Activated naive CD4-positive, alpha-beta T cell treated with anti-CD3 and anti-CD28 coated beads for 36 hours (primary cell): ENCODE data around the gene NOSIP. TPM values are rescaled to one million over a fixed set of nuclear protein-coding genes. Genes with fewer than 3 reads are reported as not detected.

Experiments used
- CTCF ChIA-PET: fragments of 350-600 bp; sonication (Branson Sonifier 250); formaldehyde crosslinking; loops from one replicate; lab custom pipeline; 2021; ENCODE audit warnings: antibody characterized with exemption; lab: Charles Lee
- DNase-seq: peaks from one replicate; pipeline ENCODE4 v3.0.0-alpha.2; 2020
- H3K27ac Mint-ChIP-seq: one replicate; pipeline ENCODE4 v1.8.0; 2021; ENCODE audit warnings: mild to moderate bottlenecking, mixed read lengths
- H3K27me3 Mint-ChIP-seq: one replicate; pipeline ENCODE4 v1.8.0; 2021; ENCODE audit warnings: low read depth, mixed read lengths
- H3K36me3 Mint-ChIP-seq: one replicate; pipeline ENCODE4 v1.8.0; 2021; ENCODE audit warnings: low read depth, mixed read lengths
- H3K4me1 Mint-ChIP-seq: one replicate; pipeline ENCODE4 v1.8.0; 2021; ENCODE audit warnings: low read depth, mixed read lengths
- H3K4me3 Mint-ChIP-seq: one replicate; pipeline ENCODE4 v1.8.0; 2021; ENCODE audit warnings: mild to moderate bottlenecking, moderate library complexity, mixed read lengths
- H3K9me3 Mint-ChIP-seq: one replicate; pipeline ENCODE4 v1.8.0; 2021; ENCODE audit warnings: mixed read lengths
- intact Hi-C: fragments of 100-400 bp; cut with micrococcal nuclease; formaldehyde crosslinking; loops from one replicate; pipeline ENCODE4 v1.15.1; 2023
- total RNA-seq, 2 experiments: library from RNA; stranded (reverse); gene quantifications; one replicate each; pipeline ENCODE4 v1.2.3, GENCODE V29; 2021

The NOSIP gene
- total RNA-seq, 2 experiments from 2014 or later, result 76.4 to 77.4 TPM

GRCh38 chr19:49594157-49594992 is 14.0 kb upstream of the NOSIP start:
- DNase-seq, result no peak
- peak overlapping the region; percentile 80 for H3K27ac Mint-ChIP-seq
- no peaks in the 10 kb centered on the region for H3K27me3 Mint-ChIP-seq

DNA sequence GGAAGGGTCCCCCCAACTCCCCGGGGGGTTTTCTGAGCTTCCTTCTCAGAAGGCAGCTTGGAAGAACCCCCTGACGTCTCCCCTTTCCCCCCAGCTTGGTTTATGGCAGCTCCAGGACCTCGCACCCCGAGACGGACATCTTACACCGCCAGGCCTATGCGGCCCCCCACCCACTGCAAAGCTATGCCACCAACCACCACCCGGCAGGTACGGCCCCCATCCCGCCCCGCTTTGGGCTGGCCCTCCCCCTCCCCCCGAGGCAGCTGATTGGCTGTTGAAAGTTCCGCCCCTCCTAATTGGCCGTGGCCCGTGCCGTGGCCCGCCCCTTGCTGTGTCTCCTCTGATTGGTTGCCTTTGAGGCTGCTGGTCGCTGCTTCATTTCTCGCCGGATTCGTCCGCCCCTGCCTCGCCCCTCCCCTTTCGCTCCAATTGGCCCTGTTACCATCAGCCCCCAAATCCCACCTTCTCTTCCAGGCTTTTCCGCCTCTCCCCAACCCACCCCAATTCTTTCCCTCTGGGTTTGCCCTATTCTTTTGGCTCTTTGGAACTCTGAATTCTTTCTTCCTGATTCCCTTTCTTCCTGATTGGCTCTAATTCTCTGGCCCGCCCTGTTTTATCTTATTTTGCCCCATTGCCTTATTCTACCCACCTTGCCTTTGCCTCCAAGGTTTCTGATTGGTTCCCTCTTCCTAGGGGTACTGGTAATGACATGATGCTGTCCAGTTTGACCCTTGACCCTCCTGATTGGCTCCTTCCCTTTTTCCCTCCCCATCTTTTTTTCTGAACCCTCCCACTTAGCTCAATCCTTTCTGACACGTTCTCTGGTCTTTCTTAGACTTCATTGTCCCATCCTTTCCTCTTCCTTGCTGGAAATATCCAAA is 13.1 kb upstream of the NOSIP start:
- Mint-ChIP-seq H3K4me1 (peaks cover 24% of the 10 kb centered on the region), H3K27me3 (no peaks in the 10 kb centered on the region), H3K27ac (peak overlapping the region; percentile 80), H3K4me3 (peak overlapping the region; percentile 77), H3K36me3 (peaks cover 13% of the 10 kb centered on the region), H3K9me3 (no peaks in the 10 kb centered on the region)
- CTCF ChIA-PET, result interaction anchor here (0.8 to 0.9 kb wide), 2 partner anchors 15 to 50 kb away, joined by 3 to 4 read pairs; no protein-coding TSS in a partner anchor
- intact Hi-C loops, result loop anchor here (1.0 to 5.0 kb wide), 6 partner anchors 47 to 789 kb away; partner anchors contain the start of genes FUZ, POLD1, PTOV1 and RRAS
- peak; percentile 97 for DNase-seq

More at GRCh38 chr19:49594157-49594992, 14.0 kb upstream of the NOSIP start:
- H3K4me1 Mint-ChIP-seq, result peaks cover 20% of the 10 kb centered on the region
- no peaks in the 10 kb centered on the region for H3K9me3 Mint-ChIP-seq
- intact Hi-C loops, result loop anchor here (5.0 kb wide), 3 partner anchors 218 to 788 kb away; partner anchors contain the start of genes FUZ, POLD1 and PTOV1
- CTCF ChIA-PET, result no interaction called here
- peaks cover 13% of the 10 kb centered on the region for H3K36me3 Mint-ChIP-seq
- peak overlapping the region; percentile 77 for H3K4me3 Mint-ChIP-seq

- peaks cover 9% of the 10 kb centered on the region for H3K36me3 Mint-ChIP-seq
- peak overlapping the region; percentile 80 for H3K27ac Mint-ChIP-seq
- H3K27me3 Mint-ChIP-seq, result no peaks in the 10 kb centered on the region
- peaks cover 25% of the 10 kb centered on the region for H3K4me1 Mint-ChIP-seq
- CTCF ChIA-PET, result interaction anchor here (0.8 to 0.9 kb wide), 2 partner anchors 16 to 51 kb away, joined by 3 to 4 read pairs; no protein-coding TSS in a partner anchor
- no peaks in the 10 kb centered on the region for H3K9me3 Mint-ChIP-seq
- H3K4me3 Mint-ChIP-seq, result peak overlapping the region; percentile 77
- intact Hi-C loops, result loop anchor here (1.0 to 5.0 kb wide), 6 partner anchors 48 to 790 kb away; partner anchors contain the start of genes FUZ, POLD1, PTOV1 and RRAS
- peak; percentile 48 for DNase-seq
These were observed 12.3 kb upstream of the NOSIP start for GRCh38 chr19:49592486-49593232.

DNA sequence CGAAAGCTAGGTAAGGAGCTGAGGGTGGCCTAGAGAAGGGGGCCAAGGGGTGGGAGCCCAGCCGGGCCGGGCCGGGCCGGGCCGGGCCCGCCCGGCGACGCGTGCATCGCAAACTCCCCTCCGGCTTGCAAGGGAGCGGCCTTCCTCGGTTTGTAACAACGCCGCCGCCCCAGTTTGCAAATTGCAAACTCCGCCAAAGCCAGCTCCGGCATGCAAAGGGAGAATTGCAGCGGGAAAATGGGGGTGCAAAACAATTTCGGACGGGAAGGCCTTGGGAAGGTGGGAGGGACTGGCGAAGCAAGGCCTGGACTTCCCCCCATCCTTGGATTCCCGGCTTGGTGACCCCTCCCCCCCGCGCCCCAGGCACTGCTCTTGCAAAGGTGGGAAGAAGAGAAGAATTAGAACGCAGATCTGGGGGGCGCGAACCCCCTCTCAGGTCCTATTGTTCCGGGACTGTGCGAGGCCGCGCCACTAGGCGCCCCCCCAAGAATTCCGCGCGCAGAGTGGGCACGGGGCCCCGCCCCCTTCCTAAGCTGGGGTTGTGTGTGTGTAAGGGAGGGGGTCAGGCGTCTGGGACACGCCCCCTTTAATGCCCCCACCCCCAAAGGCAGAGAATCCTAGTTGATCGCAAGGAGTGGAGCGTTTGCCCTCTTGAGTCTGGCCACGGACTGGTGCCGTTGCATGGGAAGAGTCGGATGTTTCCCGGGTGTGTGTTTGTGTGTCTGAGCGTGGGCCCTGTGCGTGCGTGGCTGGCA is 11.6 kb upstream of the NOSIP start:
- peaks cover 9% of the 10 kb centered on the region for H3K36me3 Mint-ChIP-seq
- H3K27me3 Mint-ChIP-seq, result no peaks in the 10 kb centered on the region
- peaks cover 25% of the 10 kb centered on the region for H3K4me1 Mint-ChIP-seq
- intact Hi-C loops, result loop anchor here (2.0 to 5.0 kb wide), 5 partner anchors 31 to 790 kb away; partner anchors contain the start of genes AKT1S1, FUZ, POLD1 and PTOV1
- H3K27ac Mint-ChIP-seq, result peak overlapping the region; percentile 85
- peak overlapping the region; percentile 77 for H3K4me3 Mint-ChIP-seq
- peak; percentile 64 for DNase-seq
- CTCF ChIA-PET, result interaction anchor here (0.6 kb wide), 1 partner anchor 223 kb away, joined by 3 read pairs; no protein-coding TSS in a partner anchor
- H3K9me3 Mint-ChIP-seq, result no peaks in the 10 kb centered on the region

DNA sequence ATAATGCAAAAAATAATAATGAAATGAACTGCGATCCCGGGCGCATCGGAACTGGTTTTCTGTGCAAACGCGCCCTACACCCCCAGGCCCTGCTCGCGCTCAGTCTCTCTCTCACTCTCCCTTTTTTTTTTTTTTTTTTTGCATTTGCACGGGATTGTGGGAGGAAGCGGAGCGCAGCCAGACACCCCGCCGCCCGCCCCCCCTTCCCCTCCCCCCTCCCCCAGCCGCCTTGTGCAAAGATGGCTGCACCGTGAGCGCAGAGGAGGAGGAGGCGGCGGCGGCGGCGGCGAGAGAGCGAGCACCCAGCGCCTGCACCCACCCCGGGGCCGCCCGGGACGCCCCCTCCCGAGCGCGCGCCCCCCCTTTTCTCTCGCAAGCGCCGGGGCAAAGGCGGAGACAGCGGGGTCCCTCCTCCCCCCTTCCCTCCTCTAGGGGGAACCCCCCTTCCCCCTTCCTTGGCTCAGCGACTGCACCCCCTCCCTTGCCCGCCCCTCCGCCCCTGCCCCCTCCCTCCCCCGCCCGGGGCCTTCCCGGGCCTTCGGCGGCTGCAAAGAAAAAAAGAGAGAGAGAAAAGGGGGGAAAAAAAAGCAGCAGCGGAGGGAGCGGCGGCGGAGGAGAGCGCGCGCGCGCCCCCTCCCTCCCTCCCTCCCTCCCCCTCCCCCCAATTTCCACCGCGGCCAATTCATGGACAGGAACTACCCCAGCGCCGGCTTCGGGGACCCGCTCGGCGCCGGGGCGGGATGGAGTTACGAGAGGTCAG is 10.8 kb upstream of the NOSIP start, which contains the start of gene PRR12:
PRR12 (plus strand) TSS at position 212 of the 760 bp plus-strand sequence; CDS start at position 685, 473 bp downstream.
- peaks cover 9% of the 10 kb centered on the region for H3K36me3 Mint-ChIP-seq
- peaks cover 25% of the 10 kb centered on the region for H3K4me1 Mint-ChIP-seq
- H3K27ac Mint-ChIP-seq, result peak within 1 kb of the TSS; percentile 85
- CTCF ChIA-PET, result interaction anchor here (0.6 kb wide), 1 partner anchor 224 kb away, joined by 3 read pairs; no protein-coding TSS in a partner anchor
- no peaks in the 10 kb centered on the region for H3K27me3 Mint-ChIP-seq
- intact Hi-C loops, result loop anchor here (1.0 to 5.0 kb wide), 8 partner anchors 11 to 791 kb away; partner anchors contain the start of genes AKT1S1, BCL2L12, FUZ and IRF3
- DNase-seq, result peak; percentile 81
- H3K4me3 Mint-ChIP-seq, result peak within 1 kb of the TSS; percentile 77
- no peaks in the 10 kb centered on the region for H3K9me3 Mint-ChIP-seq

GRCh38 chr19:49590071-49590970 is 10.0 kb upstream of the NOSIP start:
- Mint-ChIP-seq H3K27me3 (no peaks in the 10 kb centered on the region), H3K9me3 (no peaks in the 10 kb centered on the region), H3K4me1 (peaks cover 25% of the 10 kb centered on the region), H3K27ac (peak overlapping the region; percentile 85), H3K4me3 (peak overlapping the region; percentile 77), H3K36me3 (peaks cover 9% of the 10 kb centered on the region)
- intact Hi-C loops, result loop anchor here (1.0 to 5.0 kb wide), 8 partner anchors 10 to 792 kb away; partner anchors contain the start of genes AKT1S1, BCL2L12, FUZ and IRF3
- CTCF ChIA-PET, result no interaction called here
- DNase-seq, result peak; percentile 96

DNA sequence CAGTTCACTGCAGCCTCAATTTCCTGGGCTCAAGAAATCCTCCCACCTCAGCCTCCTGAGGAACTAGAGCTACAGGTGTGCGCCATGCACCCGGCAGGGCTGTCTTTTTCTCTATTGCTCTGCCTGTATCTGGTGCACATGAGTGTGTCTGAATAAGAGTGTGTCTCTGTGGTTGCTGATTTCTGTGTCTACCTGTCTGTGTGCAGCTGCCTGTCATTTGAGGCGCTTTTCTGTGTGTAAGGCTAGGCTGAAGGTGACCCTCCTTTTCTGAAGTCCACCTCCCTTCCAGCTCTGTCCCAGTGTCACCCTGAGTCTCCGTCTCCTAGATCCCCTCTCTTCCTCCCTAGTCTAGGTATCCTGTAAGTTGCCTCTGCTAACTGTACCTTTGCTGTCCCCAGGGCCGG is 9.1 kb upstream of the NOSIP start:
- no peak for DNase-seq
- H3K36me3 Mint-ChIP-seq, result peaks cover 9% of the 10 kb centered on the region
- H3K9me3 Mint-ChIP-seq, result no peaks in the 10 kb centered on the region
- CTCF ChIA-PET, result no interaction called here
- peaks cover 25% of the 10 kb centered on the region for H3K4me1 Mint-ChIP-seq
- H3K27me3 Mint-ChIP-seq, result no peaks in the 10 kb centered on the region
- intact Hi-C loops, result no loop called here
- H3K27ac Mint-ChIP-seq, result no peak overlapping the region
- no peak overlapping the region for H3K4me3 Mint-ChIP-seq

GRCh38 chr19:49588365-49589122 is 8.2 kb upstream of the NOSIP start:
- peaks cover 2% of the 10 kb centered on the region for H3K36me3 Mint-ChIP-seq
- no peak overlapping the region for H3K27ac Mint-ChIP-seq
- CTCF ChIA-PET, result interaction anchor here (1.1 to 1.2 kb wide), 2 partner anchors 9 to 89 kb away, joined by 3 to 4 read pairs; no protein-coding TSS in a partner anchor
- peaks cover 16% of the 10 kb centered on the region for H3K4me1 Mint-ChIP-seq
- DNase-seq, result peak; percentile 65
- no peak overlapping the region for H3K4me3 Mint-ChIP-seq
- intact Hi-C loops, result no loop called here
- no peaks in the 10 kb centered on the region for H3K27me3 Mint-ChIP-seq
- H3K9me3 Mint-ChIP-seq, result no peaks in the 10 kb centered on the region

DNA sequence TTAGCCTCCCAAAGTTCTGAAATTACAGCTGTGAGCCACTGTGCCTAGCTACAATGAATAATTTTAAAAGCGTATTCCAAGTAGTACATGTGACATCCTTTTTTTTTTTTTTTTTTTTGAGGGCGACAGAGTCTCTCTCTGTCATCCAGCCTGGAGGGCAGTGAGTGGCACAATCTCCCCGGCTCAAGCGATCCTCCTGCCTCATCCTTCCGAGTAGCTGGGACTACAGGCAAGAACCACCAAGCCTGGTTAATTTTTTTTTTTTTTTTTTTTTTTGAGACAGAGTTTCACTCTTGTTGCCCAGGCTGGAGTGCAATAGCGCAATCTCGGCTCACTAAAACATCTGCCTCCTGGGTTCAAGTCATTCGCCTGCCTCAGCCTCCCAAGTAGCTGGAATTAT is 6.9 kb upstream of the NOSIP start:
- peaks cover 14% of the 10 kb centered on the region for H3K4me1 Mint-ChIP-seq
- H3K4me3 Mint-ChIP-seq, result no peak overlapping the region
- H3K27ac Mint-ChIP-seq, result no peak overlapping the region
- no peaks in the 10 kb centered on the region for H3K36me3 Mint-ChIP-seq
- H3K27me3 Mint-ChIP-seq, result no peaks in the 10 kb centered on the region
- intact Hi-C loops, result no loop called here
- no peak for DNase-seq
- H3K9me3 Mint-ChIP-seq, result no peaks in the 10 kb centered on the region
- CTCF ChIA-PET, result interaction anchor here (1.1 to 1.2 kb wide), 2 partner anchors 8 to 90 kb away, joined by 3 to 4 read pairs; no protein-coding TSS in a partner anchor
